PFSK-1 (cell line): Measurements from ENCODE around the gene SPDYE16.

Experiments
- POLR2AphosphoS5 ChIP-seq: IDR thresholded peaks from 2 replicates; pipeline ENCODE4 v1.6.1; 2012; ENCODE audit warnings: low read depth, mild to moderate bottlenecking, control low read depth, low read length, moderate library complexity
- SIN3A ChIP-seq: IDR thresholded peaks from 2 replicates; pipeline ENCODE4 v1.6.1; 2012; ENCODE audit warnings: mild to moderate bottlenecking, low read length, moderate library complexity, borderline replicate concordance; ENCODE audit not compliant: insufficient read depth

DNA sequence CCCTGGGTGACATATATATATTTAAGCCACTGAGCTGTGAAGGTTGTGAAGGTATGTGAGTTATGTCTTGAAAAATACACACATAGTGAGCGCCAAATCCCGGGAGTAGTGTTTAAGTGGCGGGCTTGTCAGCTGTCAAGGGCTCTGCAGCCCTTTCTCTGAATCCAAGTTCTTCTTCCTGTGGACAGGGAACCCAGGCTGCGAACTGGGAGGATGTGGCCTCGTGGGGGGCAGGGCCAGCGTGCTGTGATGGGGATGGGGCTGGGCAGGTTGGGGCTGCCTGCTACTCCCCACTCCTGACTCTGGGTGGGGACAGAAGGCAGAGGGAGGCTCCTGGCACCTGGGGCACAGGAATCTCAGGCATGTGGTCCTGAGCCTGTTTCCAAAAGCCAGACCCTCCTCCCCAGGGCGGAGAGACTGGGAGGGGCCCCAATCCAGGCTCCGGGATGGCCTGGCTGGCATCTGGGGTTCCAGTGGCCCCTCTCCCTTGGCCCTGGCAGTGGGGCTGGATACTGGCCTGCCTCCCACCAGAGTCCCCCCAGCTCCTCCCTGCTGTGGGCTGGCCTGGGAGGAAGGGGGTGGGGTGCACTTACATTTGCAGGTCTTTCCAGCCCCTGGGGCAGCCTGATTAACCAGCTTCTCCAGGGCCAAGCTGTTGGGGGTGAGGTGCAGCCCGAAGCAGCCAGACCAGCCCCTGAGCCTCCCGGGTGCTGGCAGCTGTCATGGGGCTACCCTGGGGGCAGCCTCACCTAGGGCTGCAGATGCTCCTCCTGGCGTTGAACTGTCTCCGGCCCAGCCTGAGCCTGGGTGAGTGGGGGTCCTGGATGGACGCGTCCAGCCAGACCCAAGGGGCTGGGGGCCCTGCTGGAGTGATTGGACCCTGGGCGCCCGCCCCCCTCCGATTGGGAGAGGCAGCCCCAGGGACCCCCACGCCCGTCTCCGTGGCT, 32.9 kb downstream of the SPDYE16 start, which contains the start of gene UPK3B:
- no peak for TF ChIP-seq POLR2AphosphoS5
- no peak for TF ChIP-seq SIN3A
